Chondrocyte (in vitro differentiated cells): Measurements from ENCODE around the gene CEP83. TPM values are rescaled to one million over a fixed set of nuclear protein-coding genes. Genes with fewer than 3 reads are reported as not detected.

Experiments used
- DNase-seq: peaks from one replicate; pipeline ENCODE4 v3.0.0; 2021; ENCODE audit warnings: mixed read lengths, low spot score
- H3K27ac Mint-ChIP-seq: one replicate; pipeline ENCODE4 v1.8.0; 2021; ENCODE audit warnings: mild to moderate bottlenecking, moderate library complexity, mixed read lengths; ENCODE audit not compliant: unreplicated experiment
- H3K27me3 Mint-ChIP-seq: 2 replicates; pipeline ENCODE4 v1.8.0; 2021; ENCODE audit warnings: low read depth, mixed read lengths
- H3K36me3 Mint-ChIP-seq: 2 replicates; pipeline ENCODE4 v1.8.0; 2021; ENCODE audit warnings: low read depth, mixed read lengths
- H3K4me1 Mint-ChIP-seq: 2 replicates; pipeline ENCODE4 v1.8.0; 2021; ENCODE audit warnings: low read depth, mild to moderate bottlenecking, mixed read lengths
- H3K4me3 Mint-ChIP-seq: one replicate; pipeline ENCODE4 v1.8.0; 2021; ENCODE audit warnings: mild to moderate bottlenecking, moderate library complexity, mixed read lengths; ENCODE audit not compliant: unreplicated experiment
- H3K9me3 Mint-ChIP-seq: 2 replicates; pipeline ENCODE4 v1.8.0; 2021; ENCODE audit warnings: low read depth, mixed read lengths
- CTCF ChIP-seq: fragments of 200-600 bp; sonication (generic); IDR thresholded peaks from 2 replicates; pipeline ENCODE4 v1.5.0; 2021; ENCODE audit warnings: antibody characterized with exemption, mild to moderate bottlenecking, moderate library complexity
- total RNA-seq: library from RNA; stranded (reverse); gene quantifications from 3 replicates; pipeline ENCODE4 v1.2.1, GENCODE V29; 2021

CEP83 gene
- total RNA-seq, 1 donor from 2014 or later = 8.0 TPM

DNA sequence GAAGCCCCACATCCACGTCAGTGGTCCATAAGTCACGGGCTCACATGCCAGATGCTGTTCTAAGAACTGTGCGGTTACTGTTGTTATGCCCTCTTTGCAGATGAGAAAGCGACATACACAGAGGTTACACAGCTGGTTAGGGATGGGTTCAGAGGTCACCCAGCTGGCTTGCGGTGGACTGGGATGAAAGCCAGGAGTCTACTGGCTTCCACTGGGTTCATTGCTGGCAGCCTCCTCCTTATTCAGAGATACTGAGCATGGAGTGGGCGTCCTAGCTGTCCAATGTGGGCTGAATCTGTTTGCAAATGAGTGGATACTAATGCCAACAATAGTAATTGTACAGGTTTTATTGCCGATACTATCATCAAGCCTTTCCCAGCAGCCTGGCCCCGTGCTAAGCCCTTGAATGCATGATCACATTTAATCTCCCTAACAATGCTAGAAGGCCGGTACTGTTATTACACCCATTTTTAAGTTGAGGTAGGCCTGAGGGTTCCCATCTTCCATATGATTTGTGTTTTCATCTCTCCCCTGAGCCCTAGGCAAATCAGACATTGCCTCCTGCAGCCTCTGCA, 182.2 kb downstream of the CEP83 start:
- H3K27me3 Mint-ChIP-seq = no peaks in the 10 kb centered on the region
- no peaks in the 10 kb centered on the region for H3K36me3 Mint-ChIP-seq
- no peaks in the 10 kb centered on the region for H3K4me1 Mint-ChIP-seq
- no peaks in the 10 kb centered on the region for H3K9me3 Mint-ChIP-seq
- no peak for DNase-seq
- TF ChIP-seq CTCF = no peak
- no peak overlapping the region for H3K27ac Mint-ChIP-seq
- H3K4me3 Mint-ChIP-seq = no peak overlapping the region

DNA sequence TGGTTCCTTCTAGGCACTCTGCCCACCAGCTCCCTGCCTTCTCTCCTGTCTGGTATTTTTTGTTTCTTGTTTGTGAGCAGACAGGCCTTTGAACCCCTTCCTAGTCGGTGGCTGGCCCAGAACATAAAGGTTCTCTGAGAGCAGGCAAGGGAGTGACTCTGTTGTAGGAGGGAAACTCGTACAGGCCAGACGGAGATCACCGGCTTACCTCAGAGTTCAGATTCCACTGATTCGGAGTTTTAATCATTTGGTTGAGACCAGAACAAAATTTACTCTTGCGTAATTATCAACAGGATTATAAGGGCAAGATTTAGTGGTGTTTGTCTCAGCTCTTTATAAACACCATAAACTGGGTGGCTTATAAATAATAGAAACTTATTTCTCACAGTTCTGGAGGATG, 182.9 kb downstream of the CEP83 start:
- Mint-ChIP-seq H3K27me3 (no peaks in the 10 kb centered on the region), H3K4me1 (no peaks in the 10 kb centered on the region), H3K9me3 (no peaks in the 10 kb centered on the region), H3K27ac (no peak overlapping the region), H3K4me3 (no peak overlapping the region), H3K36me3 (no peaks in the 10 kb centered on the region)
- TF ChIP-seq CTCF = no peak
- no peak for DNase-seq

DNA sequence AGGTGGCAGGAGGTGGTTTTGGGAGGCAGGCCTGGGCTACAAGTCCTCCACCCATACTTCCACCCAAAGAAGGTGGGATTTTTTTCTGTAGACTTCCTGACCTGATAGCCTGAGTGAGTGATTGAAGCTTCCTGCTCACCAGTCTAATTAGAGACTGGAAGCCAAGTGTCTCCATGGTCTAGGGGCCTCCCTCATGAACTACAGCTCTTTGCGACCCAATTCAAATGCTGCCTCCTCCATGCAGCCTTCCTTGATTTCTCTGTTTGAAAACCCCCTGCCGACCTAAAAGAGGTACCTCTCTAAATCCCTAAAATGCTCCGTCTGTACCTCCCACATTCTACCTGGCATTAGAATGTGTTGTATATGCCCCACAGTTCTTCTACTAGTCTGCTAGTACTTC, 186.4 kb downstream of the CEP83 start:
- no peak overlapping the region for H3K27ac Mint-ChIP-seq
- TF ChIP-seq CTCF = no peak
- H3K4me3 Mint-ChIP-seq = no peak overlapping the region
- no peak for DNase-seq
- no peaks in the 10 kb centered on the region for H3K27me3 Mint-ChIP-seq
- no peaks in the 10 kb centered on the region for H3K36me3 Mint-ChIP-seq
- H3K4me1 Mint-ChIP-seq = peaks cover 1% of the 10 kb centered on the region
- no peaks in the 10 kb centered on the region for H3K9me3 Mint-ChIP-seq

- no peak for DNase-seq
- no peaks in the 10 kb centered on the region for H3K9me3 Mint-ChIP-seq
Measured at GRCh38 chr12:94272280-94272679, 187.4 kb downstream of the CEP83 start.

DNA sequence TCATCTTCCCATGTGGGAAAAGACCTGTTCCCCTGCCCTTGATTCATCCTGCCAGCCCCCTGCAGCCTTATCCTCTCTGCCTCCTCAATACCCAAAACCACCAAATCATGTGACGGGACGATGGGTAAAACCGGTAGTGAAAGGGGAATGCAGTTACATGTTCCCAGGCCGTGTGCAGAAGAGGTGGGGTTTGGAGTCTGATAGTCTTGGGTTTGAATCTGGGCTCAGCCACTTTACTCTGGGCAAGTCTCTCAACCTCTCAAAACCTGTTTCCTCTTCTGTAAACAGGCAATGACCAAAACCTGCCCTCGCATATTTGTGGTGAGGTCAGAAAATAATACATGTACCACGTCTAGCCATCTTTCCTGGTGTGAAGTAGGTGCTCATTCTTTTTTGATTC, 188.3 kb downstream of the CEP83 start:
- no peak for DNase-seq
- H3K4me1 Mint-ChIP-seq = peaks cover 20% of the 10 kb centered on the region
- no peaks in the 10 kb centered on the region for H3K36me3 Mint-ChIP-seq
- no peaks in the 10 kb centered on the region for H3K27me3 Mint-ChIP-seq
- H3K4me3 Mint-ChIP-seq = no peak overlapping the region
- H3K9me3 Mint-ChIP-seq = no peaks in the 10 kb centered on the region
- TF ChIP-seq CTCF = no peak
- no peak overlapping the region for H3K27ac Mint-ChIP-seq

More at GRCh38 chr12:94272280-94272679, 187.4 kb downstream of the CEP83 start:
- Mint-ChIP-seq H3K36me3 (no peaks in the 10 kb centered on the region), H3K4me3 (no peak overlapping the region), H3K27me3 (no peaks in the 10 kb centered on the region), H3K27ac (no peak overlapping the region), H3K4me1 (peaks cover 11% of the 10 kb centered on the region)
- no peak for TF ChIP-seq CTCF
